DOHH2 (cell line): ENCODE data around the gene S100A10.

Experiments used
- H3F3A ChIP-seq: fragments of 200-600 bp; sonication (generic), shearing (Covaris generic); 2 replicates; pipeline ENCODE4 v1.6.0; 2016; ENCODE audit warnings: antibody characterized with exemption, mild to moderate bottlenecking; ENCODE audit not compliant: control insufficient read depth, insufficient read depth
- H3K27ac ChIP-seq: fragments of 200-600 bp; sonication (generic); 2 replicates; pipeline ENCODE4 v1.5.1; 2014; ENCODE audit warnings: low read depth, mild to moderate bottlenecking, low read length, moderate library complexity
- H3K27me3 ChIP-seq: fragments of 200-600 bp; sonication (generic); 2 replicates; pipeline ENCODE4 v1.6.1; 2014; ENCODE audit warnings: mild to moderate bottlenecking, low read length, mixed read lengths; ENCODE audit not compliant: control insufficient read depth
- H3K36me3 ChIP-seq: fragments of 200-600 bp; sonication (generic); 2 replicates; pipeline ENCODE4 v1.6.1; 2014; ENCODE audit warnings: mild to moderate bottlenecking, low read length, moderate library complexity, mixed read lengths; ENCODE audit not compliant: control insufficient read depth
- H3K4me1 ChIP-seq: fragments of 200-600 bp; sonication (generic); 2 replicates; pipeline ENCODE4 v1.6.1; 2014; ENCODE audit warnings: mild to moderate bottlenecking, low read length, mixed read lengths; ENCODE audit not compliant: control insufficient read depth
- H3K4me2 ChIP-seq: fragments of 200-600 bp; sonication (generic); 2 replicates; pipeline ENCODE4 v1.6.0; 2014; ENCODE audit warnings: mild to moderate bottlenecking, low read length, moderate library complexity
- H3K4me3 ChIP-seq: fragments of 200-600 bp; sonication (generic); 2 replicates; pipeline ENCODE4 v1.5.1; 2014; ENCODE audit warnings: mild to moderate bottlenecking, low read length, mixed read lengths
- H3K79me2 ChIP-seq: fragments of 200-600 bp; sonication (generic); 2 replicates; pipeline ENCODE4 v1.6.1; 2014; ENCODE audit warnings: mild to moderate bottlenecking, low read length, mixed read lengths; ENCODE audit not compliant: control insufficient read depth
- H3K9me2 ChIP-seq: fragments of 200-600 bp; sonication (generic); replicated peaks from 2 replicates; pipeline ENCODE4 v1.6.1; 2014; ENCODE audit warnings: mild to moderate bottlenecking, low read length, mixed read lengths; ENCODE audit not compliant: control insufficient read depth
- H3K9me3 ChIP-seq: fragments of 200-600 bp; sonication (generic); 2 replicates; pipeline ENCODE4 v1.6.1; 2014; ENCODE audit warnings: antibody characterized with exemption, low read length, mixed read lengths; ENCODE audit not compliant: control insufficient read depth, insufficient read depth
- H4K20me1 ChIP-seq: fragments of 200-600 bp; sonication (generic); 2 replicates; pipeline ENCODE4 v1.6.0; 2014; ENCODE audit warnings: low read depth, mild to moderate bottlenecking, antibody characterized with exemption, low read length, moderate library complexity; ENCODE audit not compliant: control insufficient read depth, insufficient read depth
- EZH2phosphoT487 ChIP-seq: fragments of 200-600 bp; sonication (generic); IDR thresholded peaks from 2 replicates; pipeline ENCODE4 v1.6.1; 2017; ENCODE audit warnings: borderline replicate concordance, mild to moderate bottlenecking, antibody characterized with exemption, low read length, moderate library complexity, mixed read lengths
- TF ChIP-seq, protein P1 (sequence below): fragments of 200-600 bp; sonication (generic); IDR thresholded peaks from one replicate; pipeline ENCODE4 v1.5.1; 2014; ENCODE audit warnings: antibody characterized with exemption, mild to moderate bottlenecking, low read depth, low read length; ENCODE audit not compliant: poor library complexity, severe bottlenecking

The S100A10 gene

GRCh38 chr1:151944857-151945575, 48.6 kb downstream of the S100A10 start:
- Histone ChIP-seq H3K27ac (no peak overlapping the region; the same call in 1 of the 2 replicates), H3K9me3 (no peaks in the 10 kb centered on the region), H3K4me2 (peak overlapping the region; percentile 49), H3K4me1 (peaks cover 80% of the 10 kb centered on the region), H3K27me3 (no peaks in the 10 kb centered on the region), H4K20me1 (no peaks in the 10 kb centered on the region), H3K4me3 (peak overlapping the region; percentile 14), H3K79me2 (no peaks in the 10 kb centered on the region), H3K36me3 (no peaks in the 10 kb centered on the region), H3K9me2 (no peaks in the 10 kb centered on the region), H3F3A (no peaks in the 10 kb centered on the region)
- no peak for TF ChIP-seq EZH2phosphoT487
- TF ChIP-seq, protein P1, sequence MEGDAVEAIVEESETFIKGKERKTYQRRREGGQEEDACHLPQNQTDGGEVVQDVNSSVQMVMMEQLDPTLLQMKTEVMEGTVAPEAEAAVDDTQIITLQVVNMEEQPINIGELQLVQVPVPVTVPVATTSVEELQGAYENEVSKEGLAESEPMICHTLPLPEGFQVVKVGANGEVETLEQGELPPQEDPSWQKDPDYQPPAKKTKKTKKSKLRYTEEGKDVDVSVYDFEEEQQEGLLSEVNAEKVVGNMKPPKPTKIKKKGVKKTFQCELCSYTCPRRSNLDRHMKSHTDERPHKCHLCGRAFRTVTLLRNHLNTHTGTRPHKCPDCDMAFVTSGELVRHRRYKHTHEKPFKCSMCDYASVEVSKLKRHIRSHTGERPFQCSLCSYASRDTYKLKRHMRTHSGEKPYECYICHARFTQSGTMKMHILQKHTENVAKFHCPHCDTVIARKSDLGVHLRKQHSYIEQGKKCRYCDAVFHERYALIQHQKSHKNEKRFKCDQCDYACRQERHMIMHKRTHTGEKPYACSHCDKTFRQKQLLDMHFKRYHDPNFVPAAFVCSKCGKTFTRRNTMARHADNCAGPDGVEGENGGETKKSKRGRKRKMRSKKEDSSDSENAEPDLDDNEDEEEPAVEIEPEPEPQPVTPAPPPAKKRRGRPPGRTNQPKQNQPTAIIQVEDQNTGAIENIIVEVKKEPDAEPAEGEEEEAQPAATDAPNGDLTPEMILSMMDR = no peak

GRCh38 chr1:151944126-151944856, 49.4 kb downstream of the S100A10 start:
- H3K79me2 ChIP-seq = no peaks in the 10 kb centered on the region
- no peaks in the 10 kb centered on the region for H3K9me2 ChIP-seq
- H3K27ac ChIP-seq = no peak overlapping the region
- H3F3A ChIP-seq = no peaks in the 10 kb centered on the region
- H3K9me3 ChIP-seq = no peaks in the 10 kb centered on the region
- no peaks in the 10 kb centered on the region for H4K20me1 ChIP-seq
- H3K4me1 ChIP-seq = peaks cover 79% of the 10 kb centered on the region
- no peaks in the 10 kb centered on the region for H3K36me3 ChIP-seq
- H3K27me3 ChIP-seq = no peaks in the 10 kb centered on the region
- TF ChIP-seq, protein P1 = no peak
- TF ChIP-seq EZH2phosphoT487 = no peak
- H3K4me3 ChIP-seq = no peak overlapping the region
- H3K4me2 ChIP-seq = no peak overlapping the region; the same call in 1 of the 2 replicates

DNA sequence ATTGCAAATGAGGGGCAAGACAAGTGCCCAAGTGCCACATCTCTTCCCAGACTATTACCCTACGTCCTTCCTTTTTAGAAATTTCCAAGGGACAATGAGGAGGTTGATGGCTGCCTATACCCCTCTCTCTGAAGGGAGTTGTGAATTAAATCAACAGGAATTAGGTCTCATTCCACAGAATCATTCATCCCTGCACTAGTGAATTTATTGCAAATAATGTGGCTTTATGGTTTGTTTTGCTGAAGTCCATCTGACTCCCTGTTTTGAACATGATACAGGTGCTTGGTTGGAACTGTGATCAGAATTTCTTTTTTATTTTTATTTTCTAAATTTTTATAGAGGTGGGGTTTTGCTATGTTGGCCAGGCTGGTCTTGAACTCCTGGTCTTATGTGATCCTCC, 50.1 kb downstream of the S100A10 start:
- no peaks in the 10 kb centered on the region for H3K36me3 ChIP-seq

More for the DNA sequence above, 50.1 kb downstream of the S100A10 start:
- H3K4me3 ChIP-seq = no peak overlapping the region
- peak overlapping the region; percentile 37 for H3K4me2 ChIP-seq
- peaks cover 82% of the 10 kb centered on the region for H3K4me1 ChIP-seq
- H3K9me3 ChIP-seq = no peaks in the 10 kb centered on the region
- H4K20me1 ChIP-seq = no peaks in the 10 kb centered on the region
- H3K9me2 ChIP-seq = no peaks in the 10 kb centered on the region
- H3K27me3 ChIP-seq = no peaks in the 10 kb centered on the region
- H3F3A ChIP-seq = no peaks in the 10 kb centered on the region
- H3K27ac ChIP-seq = no peak overlapping the region
- H3K79me2 ChIP-seq = no peaks in the 10 kb centered on the region
- TF ChIP-seq, protein P1 = no peak
- no peak for TF ChIP-seq EZH2phosphoT487
